Stimulated activated CD4-positive, alpha-beta T cell treated with anti-CD3 and anti-CD28 coated beads, Interleukin-4, amount 100 ng/mL, for 4 hours (primary cell): ENCODE data around the gene BPIFA2.
A peak's percentile ranks its signal among the peaks of the same experiment; 100 is the strongest.

Experiments used
- DNase-seq, 2 experiments: peaks; one replicate each; pipeline ENCODE4 v3.0.0-alpha.2; 2020

The BPIFA2 gene

GRCh38 chr20:33203444-33203843 is 35.5 kb downstream of the BPIFA2 start:
- no peak for DNase-seq

- peak in 1 of 2 experiments; percentile 19 for DNase-seq
Measured at GRCh38 chr20:33209789-33210188, 41.8 kb downstream of the BPIFA2 start.

- DNase-seq: no peak
Measured at GRCh38 chr20:33210371-33210770, 42.4 kb downstream of the BPIFA2 start.

- no peak for DNase-seq
Measured at GRCh38 chr20:33211817-33212424, 44.0 kb downstream of the BPIFA2 start.

- DNase-seq: no peak
Measured at GRCh38 chr20:33217052-33217451, 49.1 kb downstream of the BPIFA2 start, which contains the start of gene BPIFA3. BPIFA3 (plus strand) TSS chr20:33217352; CDS start chr20:33217537, 185 bp downstream.

- no peak for DNase-seq
Measured at GRCh38 chr20:33224399-33224798, 56.4 kb downstream of the BPIFA2 start.

- DNase-seq: no peak
Measured at GRCh38 chr20:33229843-33230242, 61.9 kb downstream of the BPIFA2 start.
